HL-60 (cell line): ENCODE results near the gene HK1.

Source experiments
- DNase-seq, 2 experiments: peaks; one replicate each; pipeline ENCODE4 v3.0.0-alpha.2; 2010 to 2020; ENCODE audit warnings: low read depth in 1 of 2, low spot score in 1 of 2
- H3K27ac ChIP-seq: fragments of 250-450 bp; sonication (Bioruptor Pico); replicated peaks from 2 replicates; pipeline ENCODE4 v1.5.1; 2020; ENCODE audit warnings: mild to moderate bottlenecking, moderate library complexity
- H3K27me3 ChIP-seq: fragments of 250-450 bp; sonication (Bioruptor Pico); 2 replicates; pipeline ENCODE4 v1.5.1; 2021; ENCODE audit warnings: mild to moderate bottlenecking, moderate library complexity; ENCODE audit not compliant: insufficient read depth, poor library complexity, severe bottlenecking
- H3K4me3 ChIP-seq: replicated peaks from 2 replicates; pipeline ENCODE4 v1.5.1; 2011; ENCODE audit warnings: mild to moderate bottlenecking, control low read depth, low read length; ENCODE audit not compliant: insufficient read depth
- CTCF ChIP-seq: IDR thresholded peaks from one replicate; pipeline ENCODE4 v1.5.1; 2011; ENCODE audit warnings: low read length, control low read depth, inconsistent platforms; ENCODE audit not compliant: insufficient read depth
- GABPA ChIP-seq: IDR thresholded peaks from 2 replicates; pipeline ENCODE4 v1.6.1; 2012; ENCODE audit warnings: low read depth
- POLR2AphosphoS5 ChIP-seq: IDR thresholded peaks from 2 replicates; pipeline ENCODE4 v1.6.1; 2012; ENCODE audit warnings: low read depth
- REST ChIP-seq: IDR thresholded peaks from 2 replicates; pipeline ENCODE4 v1.6.1; 2012; ENCODE audit warnings: low read depth; ENCODE audit not compliant: insufficient replicate concordance
- SPI1 ChIP-seq: IDR thresholded peaks from 2 replicates; pipeline ENCODE4 v1.6.1; 2012; ENCODE audit warnings: low read depth, mild to moderate bottlenecking, borderline replicate concordance

Gene HK1

GRCh38 chr10:69329721-69330178, 51.5 kb downstream of the HK1 start:
- Histone ChIP-seq H3K27me3 (no peaks in the 10 kb centered on the region), H3K4me3 (no peak overlapping the region), H3K27ac (no peak overlapping the region)
- DNase-seq = no peak
- TF ChIP-seq POLR2AphosphoS5 (no peak), GABPA (no peak), CTCF (no peak), SPI1 (no peak), REST (no peak)

GRCh38 chr10:69331161-69331560, 52.9 kb downstream of the HK1 start:
- no peak overlapping the region for H3K27ac ChIP-seq
- H3K4me3 ChIP-seq = no peak overlapping the region
- DNase-seq = no peak
- no peaks in the 10 kb centered on the region for H3K27me3 ChIP-seq
- TF ChIP-seq SPI1 = no peak
- TF ChIP-seq POLR2AphosphoS5 = no peak
- no peak for TF ChIP-seq GABPA
- TF ChIP-seq REST = no peak
- TF ChIP-seq CTCF = no peak

GRCh38 chr10:69332278-69333010, 54.1 kb downstream of the HK1 start:
- no peak for DNase-seq
- H3K27me3 ChIP-seq = no peaks in the 10 kb centered on the region
- H3K27ac ChIP-seq = no peak overlapping the region
- no peak overlapping the region for H3K4me3 ChIP-seq
- TF ChIP-seq SPI1 = no peak
- no peak for TF ChIP-seq CTCF
- TF ChIP-seq GABPA = no peak
- no peak for TF ChIP-seq POLR2AphosphoS5
- TF ChIP-seq REST = no peak
